SK-N-SH treated with all-trans-retinoic acid at 6 μM for 48 hours (cell line): ENCODE data around the gene TGFB2.

Experiments
- ATAC-seq: fragments of 200-7000 bp; cut with Tn5 transposase; 3 replicates; pipeline ENCODE4 v1.9.1; 2020; ENCODE audit warnings: mild to moderate bottlenecking, moderate library complexity
- ARNTL ChIP-seq: fragments of 450-650 bp; formaldehyde crosslinking; IDR thresholded peaks from 2 replicates; pipeline ENCODE4 v1.5.0; 2020; ENCODE audit warnings: low read depth, mild to moderate bottlenecking, moderate library complexity, borderline replicate concordance
- CSRNP3 ChIP-seq: fragments of 250-450 bp; sonication (Bioruptor Pico); IDR thresholded peaks from 2 replicates; pipeline ENCODE4 v1.5.1; 2021; ENCODE audit warnings: mild to moderate bottlenecking, moderate library complexity
- ESRRG ChIP-seq: fragments of 250-450 bp; sonication (Bioruptor Pico); IDR thresholded peaks from 2 replicates; pipeline ENCODE4 v1.6.1; 2021; ENCODE audit warnings: mild to moderate bottlenecking
- GLIS3 ChIP-seq: fragments of 250-450 bp; sonication (Bioruptor Pico); IDR thresholded peaks from 2 replicates; pipeline ENCODE4 v1.5.0; 2020; ENCODE audit warnings: mild to moderate bottlenecking, moderate library complexity
- ISL1 ChIP-seq: fragments of 250-450 bp; sonication (Bioruptor Pico); IDR thresholded peaks from 2 replicates; pipeline ENCODE4 v2.1.2; 2022; ENCODE audit warnings: mild to moderate bottlenecking, moderate library complexity
- PPARA ChIP-seq: fragments of 250-450 bp; sonication (Bioruptor Pico); IDR thresholded peaks from 2 replicates; pipeline ENCODE4 v1.5.0; 2020; ENCODE audit warnings: mild to moderate bottlenecking, borderline replicate concordance
- RARB ChIP-seq: fragments of 250-450 bp; sonication (Bioruptor Pico); IDR thresholded peaks from 2 replicates; pipeline ENCODE4 v1.8.0; 2021; ENCODE audit warnings: mild to moderate bottlenecking, moderate library complexity
- SNAI2 ChIP-seq: fragments of 250-450 bp; sonication (Bioruptor Pico); IDR thresholded peaks from 2 replicates; pipeline ENCODE4 v1.5.0; 2020; ENCODE audit warnings: mild to moderate bottlenecking, moderate library complexity
- TCF4 ChIP-seq: fragments of 250-450 bp; sonication (Bioruptor Pico); IDR thresholded peaks from 2 replicates; pipeline ENCODE4 v1.8.0; 2021; ENCODE audit warnings: mild to moderate bottlenecking, moderate library complexity, borderline replicate concordance
- TOX ChIP-seq: fragments of 250-450 bp; sonication (Bioruptor Pico); IDR thresholded peaks from 2 replicates; pipeline ENCODE4 v1.8.0; 2021; ENCODE audit warnings: mild to moderate bottlenecking, moderate library complexity, borderline replicate concordance
- ZC3H10 ChIP-seq: fragments of 250-450 bp; sonication (Bioruptor Pico); IDR thresholded peaks from 2 replicates; pipeline ENCODE4 v1.5.1; 2021; ENCODE audit warnings: mild to moderate bottlenecking, moderate library complexity
- ZFP3 ChIP-seq: fragments of 250-450 bp; sonication (Bioruptor Pico); IDR thresholded peaks from 2 replicates; pipeline ENCODE4 v1.5.0; 2020; ENCODE audit warnings: mild to moderate bottlenecking, moderate library complexity
- ZFP30 ChIP-seq: fragments of 450-650 bp; formaldehyde crosslinking; IDR thresholded peaks from 2 replicates; pipeline ENCODE4 v1.5.0; 2022; ENCODE audit warnings: mild to moderate bottlenecking, moderate library complexity
- ZNF565 ChIP-seq: fragments of 450-650 bp; formaldehyde crosslinking; conservative IDR thresholded peaks from 2 replicates; pipeline ENCODE4 v1.5.0; 2020; ENCODE audit warnings: low read depth, mild to moderate bottlenecking, moderate library complexity
- ZNF70 ChIP-seq: fragments of 450-650 bp; formaldehyde crosslinking; IDR thresholded peaks from 2 replicates; pipeline ENCODE4 v1.5.0; 2020; ENCODE audit warnings: mild to moderate bottlenecking, moderate library complexity
- ZNF8 ChIP-seq: fragments of 450-650 bp; formaldehyde crosslinking; IDR thresholded peaks from 2 replicates; pipeline ENCODE4 v1.5.0; 2020; ENCODE audit warnings: mild to moderate bottlenecking, moderate library complexity
- TF ChIP-seq, protein P1 (sequence below): fragments of 250-450 bp; sonication (Bioruptor Pico); IDR thresholded peaks from 2 replicates; pipeline ENCODE4 v1.5.1; 2020; ENCODE audit warnings: low read depth, mild to moderate bottlenecking, moderate library complexity
- TF ChIP-seq, protein P2 (sequence below): fragments of 250-450 bp; sonication (Bioruptor Pico); IDR thresholded peaks from 2 replicates; pipeline ENCODE4 v1.5.0; 2020; ENCODE audit warnings: mild to moderate bottlenecking, moderate library complexity
- TF ChIP-seq, protein P3 (sequence below): fragments of 250-450 bp; sonication (Bioruptor Pico); IDR thresholded peaks from 2 replicates; pipeline ENCODE4 v1.8.0; 2020; ENCODE audit warnings: mild to moderate bottlenecking, moderate library complexity, borderline replicate concordance
- TF ChIP-seq, protein P4 (sequence below): fragments of 250-450 bp; sonication (Bioruptor Pico); IDR thresholded peaks from 2 replicates; pipeline ENCODE4 v1.8.0; 2021; ENCODE audit warnings: low read depth, mild to moderate bottlenecking, moderate library complexity, borderline replicate concordance

The TGFB2 gene

GRCh38 chr1:218413179-218413578, 68.0 kb downstream of the TGFB2 start (continued):
- TF ChIP-seq, protein P1, sequence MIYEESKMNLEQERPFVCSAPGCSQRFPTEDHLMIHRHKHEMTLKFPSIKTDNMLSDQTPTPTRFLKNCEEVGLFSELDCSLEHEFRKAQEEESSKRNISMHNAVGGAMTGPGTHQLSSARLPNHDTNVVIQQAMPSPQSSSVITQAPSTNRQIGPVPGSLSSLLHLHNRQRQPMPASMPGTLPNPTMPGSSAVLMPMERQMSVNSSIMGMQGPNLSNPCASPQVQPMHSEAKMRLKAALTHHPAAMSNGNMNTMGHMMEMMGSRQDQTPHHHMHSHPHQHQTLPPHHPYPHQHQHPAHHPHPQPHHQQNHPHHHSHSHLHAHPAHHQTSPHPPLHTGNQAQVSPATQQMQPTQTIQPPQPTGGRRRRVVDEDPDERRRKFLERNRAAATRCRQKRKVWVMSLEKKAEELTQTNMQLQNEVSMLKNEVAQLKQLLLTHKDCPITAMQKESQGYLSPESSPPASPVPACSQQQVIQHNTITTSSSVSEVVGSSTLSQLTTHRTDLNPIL (CRISPR knock-in tag) = no peak
- TF ChIP-seq RARB (CRISPR knock-in tag) (no peak), TOX (CRISPR knock-in tag) (no peak), CSRNP3 (CRISPR knock-in tag) (no peak)
- TF ChIP-seq, protein P2, sequence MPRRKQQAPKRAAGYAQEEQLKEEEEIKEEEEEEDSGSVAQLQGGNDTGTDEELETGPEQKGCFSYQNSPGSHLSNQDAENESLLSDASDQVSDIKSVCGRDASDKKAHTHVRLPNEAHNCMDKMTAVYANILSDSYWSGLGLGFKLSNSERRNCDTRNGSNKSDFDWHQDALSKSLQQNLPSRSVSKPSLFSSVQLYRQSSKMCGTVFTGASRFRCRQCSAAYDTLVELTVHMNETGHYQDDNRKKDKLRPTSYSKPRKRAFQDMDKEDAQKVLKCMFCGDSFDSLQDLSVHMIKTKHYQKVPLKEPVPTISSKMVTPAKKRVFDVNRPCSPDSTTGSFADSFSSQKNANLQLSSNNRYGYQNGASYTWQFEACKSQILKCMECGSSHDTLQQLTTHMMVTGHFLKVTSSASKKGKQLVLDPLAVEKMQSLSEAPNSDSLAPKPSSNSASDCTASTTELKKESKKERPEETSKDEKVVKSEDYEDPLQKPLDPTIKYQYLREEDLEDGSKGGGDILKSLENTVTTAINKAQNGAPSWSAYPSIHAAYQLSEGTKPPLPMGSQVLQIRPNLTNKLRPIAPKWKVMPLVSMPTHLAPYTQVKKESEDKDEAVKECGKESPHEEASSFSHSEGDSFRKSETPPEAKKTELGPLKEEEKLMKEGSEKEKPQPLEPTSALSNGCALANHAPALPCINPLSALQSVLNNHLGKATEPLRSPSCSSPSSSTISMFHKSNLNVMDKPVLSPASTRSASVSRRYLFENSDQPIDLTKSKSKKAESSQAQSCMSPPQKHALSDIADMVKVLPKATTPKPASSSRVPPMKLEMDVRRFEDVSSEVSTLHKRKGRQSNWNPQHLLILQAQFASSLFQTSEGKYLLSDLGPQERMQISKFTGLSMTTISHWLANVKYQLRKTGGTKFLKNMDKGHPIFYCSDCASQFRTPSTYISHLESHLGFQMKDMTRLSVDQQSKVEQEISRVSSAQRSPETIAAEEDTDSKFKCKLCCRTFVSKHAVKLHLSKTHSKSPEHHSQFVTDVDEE (CRISPR knock-in tag) = no peak

DNA sequence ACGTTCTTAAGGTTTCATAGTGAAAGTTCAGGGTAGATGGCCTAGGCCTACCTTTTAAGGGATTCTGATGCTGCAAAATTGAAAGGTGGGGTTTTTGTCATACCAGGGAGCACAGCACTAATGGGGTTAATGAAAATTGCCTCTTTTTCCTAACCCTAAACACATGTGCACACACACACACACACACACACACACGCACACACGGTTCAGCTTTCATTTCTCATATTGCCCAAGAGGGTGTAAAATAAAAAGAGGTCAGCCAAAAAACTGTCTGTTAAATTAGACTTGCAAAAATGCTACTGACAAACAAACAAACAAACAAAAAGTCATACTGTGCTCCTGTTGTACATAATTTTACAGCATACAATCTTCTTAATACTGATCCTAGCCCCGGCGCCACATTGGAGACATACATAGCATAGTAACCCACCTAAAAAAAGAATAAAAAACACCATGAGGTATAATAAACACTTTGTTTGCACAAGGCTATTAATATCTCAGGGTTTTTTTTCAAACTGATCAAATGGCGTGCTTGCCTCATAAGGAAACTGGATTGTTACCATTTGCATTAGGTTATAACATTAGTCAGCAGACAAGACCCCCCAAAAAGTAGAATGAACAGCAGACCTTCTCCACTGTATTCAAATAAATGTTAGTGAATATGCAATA, 69.1 kb downstream of the TGFB2 start:
- no peak for ATAC-seq
- TF ChIP-seq, protein P1 (CRISPR knock-in tag) = no peak
- TF ChIP-seq PPARA = no peak
- no peak for TF ChIP-seq RARB (CRISPR knock-in tag)
- no peak for TF ChIP-seq ZFP3 (CRISPR knock-in tag)
- TF ChIP-seq ZC3H10 (CRISPR knock-in tag) = no peak
- TF ChIP-seq ZNF565 (CRISPR knock-in tag) = no peak
- no peak for TF ChIP-seq TCF4 (CRISPR knock-in tag)
- TF ChIP-seq, protein P3, sequence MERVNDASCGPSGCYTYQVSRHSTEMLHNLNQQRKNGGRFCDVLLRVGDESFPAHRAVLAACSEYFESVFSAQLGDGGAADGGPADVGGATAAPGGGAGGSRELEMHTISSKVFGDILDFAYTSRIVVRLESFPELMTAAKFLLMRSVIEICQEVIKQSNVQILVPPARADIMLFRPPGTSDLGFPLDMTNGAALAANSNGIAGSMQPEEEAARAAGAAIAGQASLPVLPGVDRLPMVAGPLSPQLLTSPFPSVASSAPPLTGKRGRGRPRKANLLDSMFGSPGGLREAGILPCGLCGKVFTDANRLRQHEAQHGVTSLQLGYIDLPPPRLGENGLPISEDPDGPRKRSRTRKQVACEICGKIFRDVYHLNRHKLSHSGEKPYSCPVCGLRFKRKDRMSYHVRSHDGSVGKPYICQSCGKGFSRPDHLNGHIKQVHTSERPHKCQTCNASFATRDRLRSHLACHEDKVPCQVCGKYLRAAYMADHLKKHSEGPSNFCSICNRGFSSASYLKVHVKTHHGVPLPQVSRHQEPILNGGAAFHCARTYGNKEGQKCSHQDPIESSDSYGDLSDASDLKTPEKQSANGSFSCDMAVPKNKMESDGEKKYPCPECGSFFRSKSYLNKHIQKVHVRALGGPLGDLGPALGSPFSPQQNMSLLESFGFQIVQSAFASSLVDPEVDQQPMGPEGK (CRISPR knock-in tag) = no peak
- no peak for TF ChIP-seq GLIS3
- TF ChIP-seq CSRNP3 (CRISPR knock-in tag) = no peak
- no peak for TF ChIP-seq ZNF70
- TF ChIP-seq SNAI2 = no peak
- no peak for TF ChIP-seq ISL1
- TF ChIP-seq ZNF8 (CRISPR knock-in tag) = no peak
- no peak for TF ChIP-seq ARNTL (CRISPR knock-in tag)
- TF ChIP-seq, protein P2 (CRISPR knock-in tag) = no peak
- no peak for TF ChIP-seq ZFP30 (CRISPR knock-in tag)
- TF ChIP-seq TOX (CRISPR knock-in tag) = no peak
- no peak for TF ChIP-seq ESRRG
- TF ChIP-seq, protein P4, sequence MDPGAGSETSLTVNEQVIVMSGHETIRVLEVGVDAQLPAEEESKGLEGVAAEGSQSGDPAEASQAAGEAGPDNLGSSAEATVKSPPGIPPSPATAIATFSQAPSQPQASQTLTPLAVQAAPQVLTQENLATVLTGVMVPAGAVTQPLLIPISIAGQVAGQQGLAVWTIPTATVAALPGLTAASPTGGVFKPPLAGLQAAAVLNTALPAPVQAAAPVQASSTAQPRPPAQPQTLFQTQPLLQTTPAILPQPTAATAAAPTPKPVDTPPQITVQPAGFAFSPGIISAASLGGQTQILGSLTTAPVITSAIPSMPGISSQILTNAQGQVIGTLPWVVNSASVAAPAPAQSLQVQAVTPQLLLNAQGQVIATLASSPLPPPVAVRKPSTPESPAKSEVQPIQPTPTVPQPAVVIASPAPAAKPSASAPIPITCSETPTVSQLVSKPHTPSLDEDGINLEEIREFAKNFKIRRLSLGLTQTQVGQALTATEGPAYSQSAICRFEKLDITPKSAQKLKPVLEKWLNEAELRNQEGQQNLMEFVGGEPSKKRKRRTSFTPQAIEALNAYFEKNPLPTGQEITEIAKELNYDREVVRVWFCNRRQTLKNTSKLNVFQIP = no peak
